DMS 273 (cell line): ENCODE measurements around the gene LRCH3.

ENCODE experiments used
- DNase-seq: peaks from one replicate; lab custom pipeline; 2025; ENCODE audit not compliant: unreplicated experiment; lab: John Stamatoyannopoulos, UW

LRCH3 gene

DNA sequence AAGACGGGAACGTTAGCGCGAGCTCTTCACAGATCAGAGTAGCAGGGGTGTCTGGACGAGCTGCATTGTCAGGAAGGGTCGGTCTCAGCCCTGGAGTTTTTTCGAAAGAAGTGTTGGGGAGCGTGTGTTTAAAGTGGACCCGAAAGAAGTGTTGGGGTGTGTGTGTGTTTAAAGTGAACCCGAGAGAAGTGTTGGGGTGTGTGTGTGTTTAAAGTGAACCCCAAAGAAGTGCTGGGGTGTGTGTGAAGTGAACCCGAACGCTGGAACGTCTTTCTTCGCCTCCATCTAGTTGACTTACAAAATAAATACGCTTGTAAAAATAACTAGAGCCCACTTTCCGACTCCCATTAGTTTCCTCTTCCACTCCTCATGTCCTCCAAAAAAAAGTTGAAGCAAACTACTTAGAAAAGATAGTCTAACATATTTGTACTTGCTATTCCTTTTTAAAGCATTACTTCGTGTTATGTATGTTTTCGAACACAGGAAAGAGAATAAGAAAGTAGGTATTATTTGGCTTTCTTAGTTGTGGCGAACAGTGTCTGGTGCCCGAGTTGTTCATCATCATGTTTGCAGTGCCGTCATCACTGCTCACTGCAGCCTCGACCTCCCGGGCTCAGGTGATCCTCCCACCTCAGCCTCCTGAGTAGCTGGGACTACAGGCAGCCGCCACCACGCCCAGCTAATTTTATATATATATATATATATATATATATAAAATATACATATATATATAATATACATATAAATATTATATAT is 1.0 kb downstream of the LRCH3 start:
- DNase-seq, result peak; percentile 75

DNA sequence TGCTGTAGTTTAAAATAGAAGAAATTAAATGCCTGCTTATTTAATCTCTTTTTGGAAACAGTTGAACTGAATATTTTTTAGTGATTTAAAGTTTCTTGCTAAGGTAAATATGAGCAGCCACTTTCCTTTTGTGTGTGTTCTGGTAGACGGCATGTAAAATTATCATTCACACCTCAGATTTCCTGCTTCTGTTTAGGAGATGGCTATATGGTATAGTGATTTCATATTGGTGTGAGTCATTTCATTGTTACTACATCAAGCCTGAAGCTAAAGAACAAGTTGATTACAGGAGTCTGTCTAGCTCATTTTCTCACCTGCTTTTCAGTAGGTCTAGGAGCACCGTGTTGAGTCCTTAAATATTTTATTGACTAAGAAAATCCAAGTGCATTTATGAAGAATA is 2.2 kb downstream of the LRCH3 start:
- no peak for DNase-seq

DNA sequence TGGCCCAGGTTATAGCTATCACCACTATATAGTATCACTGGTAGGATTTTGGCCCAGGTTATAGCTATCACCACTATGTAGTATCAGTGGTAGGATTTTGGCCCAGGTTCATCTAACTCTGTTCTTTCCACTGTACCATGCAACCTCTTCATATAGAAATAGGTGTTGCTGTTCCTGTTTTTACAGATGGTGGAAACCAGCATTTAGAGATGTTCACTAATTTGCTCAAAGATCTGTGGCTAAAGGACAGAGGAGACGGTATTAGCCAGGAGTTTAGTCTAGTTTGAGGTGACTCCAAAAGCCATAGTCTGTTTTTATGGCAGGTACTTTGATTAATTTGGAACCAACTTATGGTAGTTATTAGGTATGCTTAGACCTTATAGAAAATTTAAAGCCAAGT is 3.1 kb downstream of the LRCH3 start:
- no peak for DNase-seq

DNA sequence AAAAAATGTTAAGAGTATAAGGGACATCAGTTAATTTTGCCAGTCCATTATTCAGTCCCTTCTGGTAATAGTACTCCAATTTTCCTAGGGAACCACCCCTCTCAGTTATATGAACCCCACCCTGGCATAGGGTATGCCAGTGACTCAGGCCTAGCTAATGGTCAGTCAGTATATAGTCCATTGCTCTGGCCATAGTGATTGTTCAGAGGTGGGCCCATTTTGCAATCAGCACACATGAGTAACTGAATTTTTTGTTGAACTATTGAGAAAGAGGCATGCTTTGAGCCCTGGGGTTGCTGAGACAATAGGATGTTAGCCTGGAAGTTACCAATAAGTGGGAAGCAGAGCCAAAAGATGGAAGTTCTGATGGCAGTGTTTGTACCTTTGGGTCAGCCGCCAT is 4.1 kb downstream of the LRCH3 start:
- DNase-seq, result no peak

DNA sequence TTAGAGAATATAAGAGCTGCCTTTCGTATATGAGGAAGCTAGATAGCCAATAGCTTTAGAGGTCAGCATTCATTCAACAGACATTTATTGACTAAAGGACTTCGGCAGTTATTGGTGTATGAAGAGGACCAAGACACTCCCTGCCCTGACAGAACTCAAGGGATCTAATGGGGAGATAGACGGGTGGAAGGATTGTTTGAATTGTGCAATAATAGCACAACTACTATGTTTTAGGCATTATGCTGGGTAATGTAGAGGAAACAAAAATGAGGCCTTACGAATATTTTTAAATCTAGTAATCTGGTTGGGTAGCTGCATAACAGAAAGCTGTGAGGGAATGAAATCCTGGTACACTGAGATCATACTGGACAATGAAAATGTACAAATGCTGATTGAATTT is 5.0 kb downstream of the LRCH3 start:
- no peak for DNase-seq

DNA sequence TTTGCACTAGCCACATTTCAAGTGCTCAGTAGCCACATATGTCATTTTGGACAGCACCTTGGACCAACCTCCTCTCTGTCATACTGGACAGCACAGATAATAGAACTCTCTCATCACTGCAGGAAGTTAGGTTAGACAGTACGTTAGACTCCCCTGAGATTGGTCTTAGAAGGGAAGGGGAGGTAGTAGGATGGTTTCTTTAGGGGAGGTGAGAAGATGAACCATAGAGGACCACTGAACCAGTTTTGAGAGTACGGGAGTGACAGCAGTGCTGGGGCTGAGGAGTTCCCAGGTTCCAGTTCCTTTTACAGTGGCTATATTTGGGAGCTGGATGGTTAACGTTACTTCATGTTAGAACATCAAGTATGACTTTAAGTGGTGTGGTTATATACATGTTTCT is 7.8 kb downstream of the LRCH3 start:
- DNase-seq, result no peak

DNA sequence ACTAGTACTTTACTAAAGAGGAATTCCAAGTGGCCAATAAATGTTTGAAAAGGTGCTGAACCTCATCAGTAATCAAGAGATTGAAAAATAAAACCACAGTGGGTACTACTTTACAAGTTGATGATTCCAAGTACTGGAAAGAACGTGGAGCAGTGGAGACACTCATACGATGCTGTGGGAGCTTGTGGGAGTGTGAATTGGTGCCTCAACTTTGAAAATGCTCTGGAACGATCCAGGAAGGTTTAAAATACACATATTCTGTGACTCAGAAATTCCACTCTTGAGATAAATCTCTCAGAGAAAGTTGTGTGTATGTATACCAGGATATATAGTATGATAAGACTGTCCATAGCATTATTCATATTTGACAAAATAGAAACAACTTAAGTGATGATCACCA is 9.3 kb downstream of the LRCH3 start:
- no peak for DNase-seq

DNA sequence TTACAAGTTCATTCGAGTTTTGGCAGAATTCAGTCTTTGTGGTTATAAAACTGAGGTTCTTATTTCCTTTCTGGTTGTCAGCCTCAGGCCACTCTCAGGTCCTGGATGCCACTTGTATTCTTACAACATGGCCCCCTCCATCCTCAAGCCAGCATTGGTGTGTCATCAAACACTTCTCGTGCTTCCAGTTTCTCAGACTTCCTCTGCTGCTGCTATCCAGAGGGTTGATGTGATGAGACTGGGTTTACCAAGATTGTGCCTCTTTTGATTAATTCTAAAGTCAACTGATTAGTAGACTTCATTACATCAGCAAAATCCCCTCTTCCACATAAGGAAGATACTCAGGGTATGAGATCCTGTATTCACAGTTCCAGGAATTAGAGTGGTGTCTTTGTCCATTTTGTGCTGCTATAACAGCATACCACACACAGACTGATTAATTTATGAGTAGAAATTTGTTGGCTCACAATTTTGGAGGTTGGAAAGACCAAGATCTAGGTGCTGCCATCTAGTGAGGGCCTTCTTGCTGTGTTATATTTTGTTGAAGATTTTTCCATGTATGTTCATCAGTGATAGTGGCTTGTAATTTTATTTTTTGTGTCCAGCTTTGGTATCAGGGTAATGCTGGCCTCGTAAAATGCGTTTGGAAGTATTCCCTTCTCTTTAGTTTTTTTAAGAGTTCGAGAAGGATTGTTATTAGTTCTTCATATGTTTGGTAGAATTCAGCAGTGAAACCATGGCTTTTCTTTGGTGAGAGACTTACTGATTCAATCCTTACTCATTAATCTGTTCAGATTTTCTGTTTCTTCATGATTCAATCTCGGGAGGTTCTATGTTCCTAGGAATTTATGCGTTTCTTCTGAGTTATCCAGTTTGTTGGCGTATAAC is 11.1 kb downstream of the LRCH3 start:
- DNase-seq, result peak; percentile 62

DNA sequence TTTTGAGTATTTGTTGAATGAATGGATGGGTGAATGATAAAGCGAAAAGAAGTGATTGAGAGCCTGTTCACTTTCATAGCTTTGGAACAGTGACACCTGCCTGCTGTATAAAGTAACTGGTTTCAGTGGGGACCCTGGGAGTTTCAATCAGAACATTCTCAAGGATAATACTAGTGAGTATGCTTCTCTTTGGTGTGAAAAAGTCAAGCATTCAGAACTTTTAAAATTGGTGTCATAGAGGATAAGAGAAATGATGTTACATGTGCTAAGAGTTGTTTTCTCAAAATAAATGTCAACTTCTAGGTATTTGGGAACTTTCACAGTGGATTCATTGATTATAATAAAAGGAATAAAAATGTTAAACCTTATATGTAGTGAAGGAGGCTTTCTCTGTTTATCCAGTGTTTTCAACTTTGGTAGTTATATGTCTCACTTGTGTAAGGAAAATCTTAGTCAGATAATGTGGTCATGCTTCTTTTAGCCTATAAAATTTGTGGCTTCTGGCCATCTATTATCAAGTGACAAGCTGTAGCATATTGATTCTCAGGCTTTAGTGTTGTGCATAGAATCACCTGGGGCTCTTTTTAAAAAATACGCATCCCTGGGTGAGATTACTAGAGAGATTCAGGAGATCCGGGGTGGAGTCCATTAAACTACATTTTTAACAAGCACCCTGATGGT is 11.9 kb downstream of the LRCH3 start:
- peak; percentile 27 for DNase-seq

DNA sequence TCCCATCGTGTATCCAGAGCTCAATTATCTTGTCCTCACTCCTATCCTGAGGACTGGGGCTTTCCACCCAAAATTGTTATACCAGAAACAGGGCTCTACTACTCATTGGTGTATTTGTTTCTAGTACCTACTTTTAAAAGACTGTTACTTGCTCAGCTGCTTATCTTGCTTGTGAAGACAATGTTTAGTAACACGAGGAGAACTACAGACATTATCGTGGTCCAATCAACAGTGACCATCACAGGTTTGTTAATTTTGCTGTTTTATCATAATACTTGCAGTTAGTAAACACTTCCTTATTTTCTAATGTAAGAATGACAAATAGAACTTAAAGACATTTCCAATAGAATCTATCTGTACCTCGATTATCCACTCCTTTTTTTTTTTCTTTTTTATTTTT is 13.5 kb downstream of the LRCH3 start:
- DNase-seq, result no peak

DNA sequence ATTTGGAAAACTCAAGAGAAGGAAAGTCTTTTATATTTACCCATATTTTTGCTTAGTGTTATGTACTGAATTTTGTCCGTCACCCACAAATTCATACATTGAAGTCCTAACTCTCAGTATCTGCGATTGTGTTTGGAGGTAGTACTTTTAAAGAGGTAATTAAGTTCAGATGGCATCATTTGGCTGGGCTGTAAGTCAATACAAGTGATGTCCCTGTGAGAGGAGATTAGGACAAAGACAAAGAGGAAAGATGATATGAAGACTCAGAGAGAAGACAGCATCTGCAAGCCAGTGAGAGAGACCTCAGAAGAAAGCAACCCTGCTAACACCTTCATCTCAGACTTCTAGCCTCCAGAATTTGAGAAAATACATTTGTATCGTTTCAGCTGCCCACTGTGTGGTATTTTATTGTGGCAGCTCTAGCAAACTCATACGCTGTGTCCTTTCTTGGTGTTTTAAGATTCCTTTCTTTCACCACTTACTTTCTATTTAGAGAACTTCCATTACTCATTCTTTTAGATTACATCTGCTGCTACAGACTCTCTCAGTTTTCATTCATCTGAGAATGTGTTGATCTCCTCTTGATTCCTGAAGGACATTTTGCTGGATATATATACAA is 17.0 kb downstream of the LRCH3 start:
- no peak for DNase-seq

DNA sequence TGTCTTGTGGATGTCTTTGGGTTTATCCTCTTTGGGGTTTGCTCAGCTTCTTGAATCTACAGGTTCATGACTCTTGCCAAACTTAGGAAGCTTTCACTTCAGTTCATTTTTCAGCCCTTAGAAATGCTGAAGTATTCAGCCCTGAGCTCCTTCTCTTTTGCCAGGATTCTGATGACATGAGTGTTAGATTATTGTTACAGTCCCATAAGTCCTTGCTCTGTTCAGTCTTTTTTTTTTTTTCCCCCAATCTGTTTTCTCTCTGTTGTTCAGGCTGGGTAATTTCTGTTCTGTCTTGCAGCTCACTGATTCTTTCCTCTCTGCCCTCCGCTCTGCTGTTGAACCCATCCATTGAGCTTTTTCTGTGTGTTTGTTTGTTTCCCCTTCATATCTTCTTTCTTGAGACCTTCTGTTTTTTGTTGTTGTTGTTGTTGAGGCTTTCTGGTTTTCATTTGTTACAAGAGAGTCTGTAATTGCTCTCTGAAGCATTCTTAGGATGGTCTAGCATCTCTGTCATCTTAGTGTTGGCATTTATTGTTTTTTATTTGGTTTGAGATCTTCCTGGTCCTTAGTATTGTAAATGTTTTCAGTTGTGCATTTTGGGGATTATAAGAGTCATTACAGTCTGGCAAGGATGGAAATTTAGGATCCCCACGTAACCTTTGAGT is 18.4 kb downstream of the LRCH3 start:
- no peak for DNase-seq

DNA sequence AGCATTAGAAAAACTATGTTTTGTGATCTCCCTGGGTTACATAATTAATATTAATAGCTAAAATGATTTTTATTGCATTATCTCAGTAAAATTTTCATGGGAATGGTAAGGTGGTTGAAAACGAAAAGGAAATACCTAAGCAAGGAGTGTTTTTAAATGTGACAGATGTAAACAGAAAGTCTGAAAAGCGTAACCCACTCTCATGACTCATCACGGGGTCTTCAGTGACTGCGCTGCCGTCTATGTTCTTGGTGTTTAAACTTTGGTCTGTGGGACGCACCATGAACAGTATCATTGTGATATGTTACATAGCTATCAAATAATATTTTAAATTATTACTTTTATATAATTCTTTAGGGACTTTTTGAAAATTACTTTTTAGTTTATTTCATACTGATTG is 19.8 kb downstream of the LRCH3 start:
- DNase-seq, result no peak

DNA sequence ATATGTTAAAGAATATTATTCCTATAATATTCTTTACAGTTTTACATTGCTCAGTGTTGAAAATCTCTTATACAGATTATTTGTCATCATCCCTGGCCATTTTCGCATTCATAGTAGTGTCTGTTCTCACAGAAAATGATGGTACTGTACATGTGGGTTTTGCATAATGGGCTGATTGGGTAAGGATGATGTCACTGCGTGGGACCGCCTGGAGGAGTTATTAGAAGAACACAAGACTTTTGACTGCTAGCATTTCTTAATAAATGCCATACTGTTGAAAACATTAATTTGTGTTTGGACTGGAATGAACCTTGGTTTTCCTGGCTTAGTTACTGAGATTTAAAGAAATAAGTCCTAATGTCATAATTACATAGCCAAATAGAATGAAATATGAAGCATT is 20.3 kb downstream of the LRCH3 start:
- DNase-seq, result no peak

DNA sequence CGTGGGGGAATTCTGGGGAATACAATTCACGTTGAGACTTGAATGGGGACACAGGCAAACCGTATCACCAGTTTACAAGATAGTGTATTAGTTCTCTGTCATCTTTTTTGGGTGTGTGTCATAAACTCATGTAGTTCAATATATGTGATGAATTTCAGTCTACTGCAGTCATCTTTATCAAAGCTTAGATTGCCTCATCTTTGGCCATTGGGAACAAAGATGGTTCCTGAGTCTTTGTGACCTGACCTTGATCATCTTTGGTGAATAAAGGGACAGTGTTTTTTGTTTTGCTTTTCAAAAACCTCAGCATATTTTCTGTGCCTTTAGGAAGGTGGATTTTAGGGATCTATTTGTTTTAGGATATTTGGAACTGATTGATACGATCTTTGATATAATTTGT is 23.3 kb downstream of the LRCH3 start:
- DNase-seq, result no peak

DNA sequence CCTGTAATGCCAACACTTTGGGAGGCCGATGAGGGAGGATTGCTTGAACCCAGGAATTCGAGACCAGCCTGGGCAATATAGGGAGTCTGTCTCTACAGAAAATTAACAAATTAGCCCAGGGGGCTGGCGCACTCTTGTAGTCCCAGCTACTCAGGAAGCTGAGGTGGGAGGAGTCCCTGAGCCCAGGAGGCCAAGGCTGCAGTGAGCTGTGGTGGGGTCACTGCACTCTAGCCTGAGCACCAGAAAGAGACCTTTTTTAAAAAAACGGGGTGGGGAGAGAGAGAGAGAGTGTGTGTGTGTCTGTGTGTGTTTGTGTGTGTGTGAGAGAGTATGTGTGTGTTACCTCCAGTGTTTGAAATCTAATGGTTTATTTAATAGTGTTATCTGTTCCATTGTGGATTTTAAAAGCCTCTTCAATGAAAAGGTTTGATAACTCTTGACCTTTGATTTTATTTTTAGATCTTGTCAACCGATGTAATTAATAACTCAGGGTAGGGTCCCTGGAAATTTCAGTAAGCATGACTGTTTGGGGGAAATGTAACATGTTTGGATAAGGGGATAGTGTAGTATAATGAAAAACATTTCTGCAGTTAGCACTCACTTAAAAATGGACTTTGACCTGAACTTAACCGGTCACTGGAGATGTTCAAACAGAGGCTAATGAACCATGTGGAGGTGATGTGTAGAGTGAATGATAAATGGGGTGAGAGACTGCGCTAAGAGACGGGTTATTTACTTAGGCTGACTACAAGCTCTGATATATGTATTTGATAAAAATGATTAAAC is 29.7 kb downstream of the LRCH3 start:
- no peak for DNase-seq

DNA sequence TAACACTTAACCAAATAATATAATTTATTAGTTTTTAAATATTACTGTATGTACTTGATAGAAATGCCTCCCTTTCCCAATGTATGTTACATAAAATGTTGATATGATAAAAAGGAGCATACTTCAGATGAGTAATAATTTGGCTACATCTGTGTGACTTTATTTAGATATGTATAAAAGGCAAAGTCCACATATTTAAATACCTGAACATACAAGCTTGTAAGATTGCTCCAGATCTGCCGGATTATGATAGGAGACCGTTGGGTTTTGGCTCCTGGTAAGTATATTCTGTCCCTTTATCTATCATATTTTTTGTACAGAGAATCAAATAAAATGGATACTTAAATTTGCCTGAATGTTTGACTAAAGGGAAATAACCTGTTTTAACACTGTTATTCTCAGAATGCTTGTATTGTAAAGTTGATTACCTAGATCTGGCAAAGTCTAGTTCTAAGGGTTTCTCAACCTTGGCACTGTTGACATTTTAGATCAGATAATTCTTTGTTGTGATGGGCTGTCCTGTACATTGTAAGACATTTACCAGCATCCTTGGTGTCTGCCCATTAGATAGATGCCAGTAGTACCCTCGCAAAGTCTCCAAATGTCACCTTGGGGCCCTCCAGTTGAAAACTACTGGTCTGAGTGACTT is 38.5 kb downstream of the LRCH3 start:
- no peak for DNase-seq

DNA sequence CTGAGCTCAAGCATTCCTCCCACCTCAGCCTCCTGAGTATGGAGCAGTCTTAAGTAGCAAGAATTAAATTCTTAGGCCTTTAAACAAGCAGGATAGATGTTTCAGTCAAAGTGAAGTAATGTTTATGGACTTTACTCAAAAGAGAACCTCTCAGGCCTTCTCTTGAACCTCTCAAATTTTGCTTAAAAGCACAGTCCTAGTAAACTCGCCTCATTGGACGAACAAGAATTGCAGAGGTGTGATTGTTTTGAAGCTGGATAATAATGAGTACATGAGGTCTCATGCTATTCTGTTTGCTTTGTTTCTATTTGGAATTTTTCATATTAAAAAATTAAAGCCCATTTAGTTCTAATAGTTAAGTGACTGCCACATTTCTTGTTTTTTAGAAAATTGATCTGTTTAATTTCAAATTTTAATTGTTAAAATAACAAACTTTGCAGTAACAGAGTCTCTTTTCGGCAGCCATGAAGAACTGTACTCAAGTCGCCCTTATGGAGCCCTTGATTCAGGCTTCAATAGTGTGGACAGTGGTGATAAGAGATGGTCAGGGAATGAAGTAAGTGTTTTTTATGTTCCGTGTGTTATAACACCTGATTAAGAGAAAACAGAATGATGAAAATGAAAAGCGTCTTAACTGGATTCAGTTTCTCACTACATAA is 39.4 kb downstream of the LRCH3 start:
- DNase-seq, result no peak

DNA sequence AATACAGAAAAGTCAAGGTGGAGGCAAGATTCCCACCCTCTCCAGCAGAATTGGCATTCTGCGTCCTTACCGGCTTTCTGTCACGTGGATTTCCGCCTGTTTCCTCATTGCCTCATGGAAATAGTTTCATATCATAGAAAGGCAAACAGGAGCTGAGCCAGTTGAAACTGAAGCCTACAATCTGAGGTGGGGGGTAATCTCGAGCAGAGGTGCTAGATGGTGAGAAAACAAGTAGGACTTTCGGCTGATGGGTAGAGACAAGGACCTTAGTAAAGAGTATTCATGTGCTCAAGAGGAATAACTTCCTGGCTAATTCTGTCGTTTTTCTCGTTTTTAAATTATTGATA is 39.9 kb downstream of the LRCH3 start:
- no peak for DNase-seq
